DOHH2 (cell line): ENCODE data around the gene DNASE1L1.

Experiments
- H3F3A ChIP-seq: fragments of 200-600 bp; sonication (generic), shearing (Covaris generic); 2 replicates; pipeline ENCODE4 v1.6.0; 2016; ENCODE audit warnings: antibody characterized with exemption, mild to moderate bottlenecking; ENCODE audit not compliant: control insufficient read depth, insufficient read depth
- H3K27ac ChIP-seq: fragments of 200-600 bp; sonication (generic); 2 replicates; pipeline ENCODE4 v1.5.1; 2014; ENCODE audit warnings: low read depth, mild to moderate bottlenecking, low read length, moderate library complexity
- H3K27me3 ChIP-seq: fragments of 200-600 bp; sonication (generic); 2 replicates; pipeline ENCODE4 v1.6.1; 2014; ENCODE audit warnings: mild to moderate bottlenecking, low read length, mixed read lengths; ENCODE audit not compliant: control insufficient read depth
- H3K36me3 ChIP-seq: fragments of 200-600 bp; sonication (generic); 2 replicates; pipeline ENCODE4 v1.6.1; 2014; ENCODE audit warnings: mild to moderate bottlenecking, low read length, moderate library complexity, mixed read lengths; ENCODE audit not compliant: control insufficient read depth
- H3K4me1 ChIP-seq: fragments of 200-600 bp; sonication (generic); 2 replicates; pipeline ENCODE4 v1.6.1; 2014; ENCODE audit warnings: mild to moderate bottlenecking, low read length, mixed read lengths; ENCODE audit not compliant: control insufficient read depth
- H3K4me2 ChIP-seq: fragments of 200-600 bp; sonication (generic); 2 replicates; pipeline ENCODE4 v1.6.0; 2014; ENCODE audit warnings: mild to moderate bottlenecking, low read length, moderate library complexity
- H3K4me3 ChIP-seq: fragments of 200-600 bp; sonication (generic); 2 replicates; pipeline ENCODE4 v1.5.1; 2014; ENCODE audit warnings: mild to moderate bottlenecking, low read length, mixed read lengths
- H3K79me2 ChIP-seq: fragments of 200-600 bp; sonication (generic); 2 replicates; pipeline ENCODE4 v1.6.1; 2014; ENCODE audit warnings: mild to moderate bottlenecking, low read length, mixed read lengths; ENCODE audit not compliant: control insufficient read depth
- H3K9me2 ChIP-seq: fragments of 200-600 bp; sonication (generic); replicated peaks from 2 replicates; pipeline ENCODE4 v1.6.1; 2014; ENCODE audit warnings: mild to moderate bottlenecking, low read length, mixed read lengths; ENCODE audit not compliant: control insufficient read depth
- H3K9me3 ChIP-seq: fragments of 200-600 bp; sonication (generic); 2 replicates; pipeline ENCODE4 v1.6.1; 2014; ENCODE audit warnings: antibody characterized with exemption, low read length, mixed read lengths; ENCODE audit not compliant: control insufficient read depth, insufficient read depth
- H4K20me1 ChIP-seq: fragments of 200-600 bp; sonication (generic); 2 replicates; pipeline ENCODE4 v1.6.0; 2014; ENCODE audit warnings: low read depth, mild to moderate bottlenecking, antibody characterized with exemption, low read length, moderate library complexity; ENCODE audit not compliant: control insufficient read depth, insufficient read depth
- CTCF ChIP-seq: fragments of 200-600 bp; sonication (generic); IDR thresholded peaks from one replicate; pipeline ENCODE4 v1.5.1; 2014; ENCODE audit warnings: antibody characterized with exemption, mild to moderate bottlenecking, low read depth, low read length; ENCODE audit not compliant: poor library complexity, severe bottlenecking
- EZH2phosphoT487 ChIP-seq: fragments of 200-600 bp; sonication (generic); IDR thresholded peaks from 2 replicates; pipeline ENCODE4 v1.6.1; 2017; ENCODE audit warnings: borderline replicate concordance, mild to moderate bottlenecking, antibody characterized with exemption, low read length, moderate library complexity, mixed read lengths

DNASE1L1 gene

DNA sequence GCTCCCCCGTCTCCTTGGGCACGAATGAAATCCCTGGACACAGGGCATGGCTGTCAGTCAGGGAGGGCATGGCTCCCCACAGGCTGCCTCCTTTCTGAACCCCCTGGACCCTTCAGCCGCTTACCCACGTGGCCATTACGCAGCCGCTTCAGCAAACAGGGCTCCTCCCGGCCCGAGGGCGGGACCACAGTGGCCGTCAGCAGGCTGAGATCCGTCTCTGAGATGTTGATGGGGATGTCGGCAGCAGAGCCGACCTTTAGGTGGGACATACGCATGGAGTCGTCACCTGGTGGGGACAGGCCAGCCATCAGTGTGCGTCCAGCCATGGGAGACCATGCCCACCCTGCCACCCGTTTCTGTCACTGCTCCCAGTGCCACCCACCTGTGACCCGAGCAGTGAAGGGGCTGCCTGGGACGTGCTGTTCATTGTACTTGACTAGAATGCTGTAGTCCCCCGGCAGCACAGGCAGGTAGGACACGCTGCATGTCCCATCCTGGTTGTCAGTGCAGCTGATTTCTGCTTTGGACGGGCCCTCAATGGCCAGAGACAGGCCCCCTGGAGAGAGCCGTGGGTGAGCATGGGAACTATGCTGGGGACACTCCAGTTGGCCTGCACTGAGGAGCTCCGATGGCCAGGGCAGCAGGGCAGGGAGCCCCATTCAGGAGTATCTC is 55.7 kb downstream of the DNASE1L1 start:
- Histone ChIP-seq H3K79me2 (no peaks in the 10 kb centered on the region), H3K4me3 (no peak overlapping the region), H3K4me1 (no peaks in the 10 kb centered on the region), H3K4me2 (no peak overlapping the region), H3K36me3 (peaks cover 7% of the 10 kb centered on the region; the same call in 1 of the 2 replicates), H3K9me2 (no peaks in the 10 kb centered on the region), H3K9me3 (no peaks in the 10 kb centered on the region), H4K20me1 (no peaks in the 10 kb centered on the region), H3K27me3 (no peaks in the 10 kb centered on the region), H3F3A (no peaks in the 10 kb centered on the region), H3K27ac (no peak overlapping the region)
- no peak for TF ChIP-seq EZH2phosphoT487
- TF ChIP-seq CTCF = no peak

DNA sequence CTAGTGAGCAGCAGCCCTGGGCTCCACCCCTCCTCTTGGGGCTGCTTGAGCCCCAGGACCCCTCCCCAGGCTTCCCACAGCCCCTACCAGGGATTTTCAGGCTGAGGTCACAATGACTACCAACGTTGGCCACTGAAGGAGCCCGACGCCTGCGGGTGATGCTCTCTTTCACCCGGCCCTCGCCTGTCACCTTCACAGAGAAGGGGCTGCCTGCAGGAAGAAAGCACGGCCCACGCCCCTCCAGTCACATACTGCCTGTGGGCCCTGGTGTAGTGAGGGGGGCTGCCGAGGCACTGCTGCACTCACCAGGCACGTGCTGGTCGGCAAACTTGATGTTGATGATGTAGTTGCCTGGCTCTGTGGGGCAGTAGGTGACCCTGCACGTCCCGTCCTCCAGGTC is 56.6 kb downstream of the DNASE1L1 start:
- H3K27ac ChIP-seq = no peak overlapping the region
- H3F3A ChIP-seq = no peaks in the 10 kb centered on the region
- no peak overlapping the region for H3K4me3 ChIP-seq
- no peak overlapping the region for H3K4me2 ChIP-seq
- H3K9me2 ChIP-seq = no peaks in the 10 kb centered on the region
- TF ChIP-seq CTCF (no peak), EZH2phosphoT487 (no peak)
- H3K36me3 ChIP-seq = peaks cover 7% of the 10 kb centered on the region; the same call in 1 of the 2 replicates
- no peaks in the 10 kb centered on the region for H3K27me3 ChIP-seq
- H3K9me3 ChIP-seq = no peaks in the 10 kb centered on the region
- peaks cover 2% of the 10 kb centered on the region for H3K4me1 ChIP-seq
- no peaks in the 10 kb centered on the region for H4K20me1 ChIP-seq
- no peaks in the 10 kb centered on the region for H3K79me2 ChIP-seq

DNA sequence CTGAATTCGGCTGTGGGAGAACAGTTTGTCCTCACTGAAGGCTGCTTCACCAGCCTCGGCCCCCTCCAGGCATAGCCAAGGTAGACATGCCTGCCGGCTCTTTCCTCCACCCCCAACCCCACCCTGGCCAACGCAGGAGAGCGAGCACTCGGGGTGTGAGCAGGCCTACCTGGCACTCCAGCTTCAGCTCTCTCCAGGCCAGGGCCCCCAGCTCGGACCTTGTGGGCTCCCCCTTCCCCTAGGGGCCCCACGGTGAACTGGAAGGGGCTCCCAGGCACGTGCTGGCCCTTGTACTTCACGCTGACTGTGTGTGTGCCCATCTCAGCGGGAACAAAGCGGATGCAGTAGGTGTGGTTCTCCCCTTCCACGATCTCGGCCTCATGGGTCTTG is 57.0 kb downstream of the DNASE1L1 start:
- Histone ChIP-seq H3K27ac (no peak overlapping the region), H3K4me2 (no peak overlapping the region), H3K4me1 (peaks cover 7% of the 10 kb centered on the region), H3K4me3 (no peak overlapping the region), H3K9me2 (no peaks in the 10 kb centered on the region), H3K36me3 (peaks cover 7% of the 10 kb centered on the region; the same call in 1 of the 2 replicates), H4K20me1 (no peaks in the 10 kb centered on the region), H3K9me3 (no peaks in the 10 kb centered on the region), H3F3A (no peaks in the 10 kb centered on the region), H3K79me2 (no peaks in the 10 kb centered on the region), H3K27me3 (no peaks in the 10 kb centered on the region)
- TF ChIP-seq EZH2phosphoT487 = no peak
- no peak for TF ChIP-seq CTCF
